Activated CD8-positive, alpha-beta memory T cell treated with anti-CD3 and anti-CD28 coated beads for 4 hours (primary cell): ENCODE results near the gene MASP1.
"Not testable (repeated sequence)": the region's sequence is repeated elsewhere in the genome, so short reads cannot be mapped to it uniquely, and the experiment has no call there.

ENCODE experiments used
- DNase-seq, 2 donors: peaks; one replicate each; pipeline ENCODE4 v3.0.0-alpha.2; 2020; ENCODE audit warnings: low read depth in 2 of 2

Gene MASP1

DNA sequence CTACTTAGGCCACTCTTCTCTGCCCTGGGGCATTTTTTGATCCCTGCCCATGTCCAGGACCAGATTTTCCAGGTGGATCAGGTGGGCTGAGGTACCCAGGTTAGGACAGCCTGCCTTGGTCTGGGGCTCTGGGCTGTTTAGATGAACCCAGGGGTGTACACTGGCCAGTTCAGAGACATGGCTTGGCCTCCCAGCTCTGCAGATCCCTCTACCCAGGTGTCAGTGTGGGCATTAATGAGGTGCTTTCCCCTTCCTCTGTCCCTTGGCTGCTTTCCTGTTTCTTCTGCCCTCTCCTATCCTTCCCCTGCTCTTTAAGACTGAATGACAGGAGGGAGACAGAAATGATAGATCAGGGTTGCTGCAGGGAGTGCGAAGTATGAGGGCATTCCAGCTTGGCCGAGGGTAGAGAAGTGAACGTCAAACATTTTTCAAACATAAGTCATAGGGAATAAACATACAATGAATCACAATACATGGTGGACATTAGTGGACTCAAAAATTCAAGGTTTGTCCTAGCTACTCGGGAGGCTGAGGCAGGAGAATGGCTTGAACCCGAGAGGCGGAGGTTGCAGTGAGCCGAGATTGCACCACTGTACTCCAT lies 63.8 kb downstream of the MASP1 start:
- no peak for DNase-seq

DNA sequence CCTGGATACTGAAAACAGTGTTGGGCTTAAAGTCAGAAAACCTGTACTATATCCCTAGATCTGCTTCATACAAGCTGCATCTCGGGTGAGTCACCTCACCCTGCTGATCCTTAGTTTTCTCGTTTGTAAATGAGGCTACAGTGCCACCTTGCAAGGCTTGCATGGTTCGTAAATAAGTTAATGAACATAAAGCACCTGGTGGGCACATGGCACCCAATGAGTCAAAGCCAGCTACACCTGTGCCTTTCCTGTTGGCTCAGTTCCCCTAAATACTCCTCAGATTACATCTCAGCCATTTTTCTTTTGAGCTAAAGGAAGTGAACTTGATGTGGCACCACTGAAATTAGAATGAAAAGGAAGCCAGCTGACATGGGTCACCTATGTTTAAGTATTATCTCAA lies 67.7 kb downstream of the MASP1 start:
- DNase-seq: no peak

DNA sequence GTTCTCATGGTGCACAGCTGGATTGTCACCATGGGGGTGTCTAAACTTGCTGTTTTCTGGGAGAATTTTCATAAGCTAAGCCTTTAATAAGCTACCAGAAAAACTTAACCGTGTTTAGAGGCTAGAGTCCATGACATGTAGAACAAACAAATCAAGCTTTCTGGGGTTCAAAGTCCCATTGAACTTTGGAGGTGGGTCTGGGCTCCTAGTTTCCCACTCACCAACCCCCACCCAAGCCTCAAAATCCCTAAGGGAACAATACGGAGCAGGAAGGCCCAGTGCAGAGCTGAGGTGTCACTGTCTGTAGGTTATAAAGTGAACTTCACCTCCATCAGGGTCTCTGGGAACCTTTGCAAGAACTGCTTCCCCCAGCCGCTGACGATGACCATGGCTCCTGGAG lies 68.7 kb downstream of the MASP1 start:
- DNase-seq: no peak

DNA sequence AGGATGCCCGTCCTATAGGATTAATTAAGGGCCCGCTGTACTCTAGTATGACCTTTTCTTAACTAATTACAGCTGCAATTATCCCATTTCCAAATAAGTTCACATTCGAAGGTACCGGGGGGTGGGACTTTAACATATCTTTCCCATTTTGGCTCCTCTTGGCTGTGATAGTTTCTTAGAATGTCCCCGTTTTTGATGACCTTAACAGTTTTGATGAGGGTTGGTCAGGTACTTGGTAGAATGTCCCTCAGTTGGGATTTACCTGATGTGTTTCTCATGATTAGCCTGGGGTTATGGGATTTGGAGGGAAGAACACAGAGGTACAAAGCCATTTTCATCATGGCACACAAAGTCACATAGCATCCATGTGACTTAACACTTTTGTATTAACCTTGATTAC lies 76.1 kb downstream of the MASP1 start:
- no peak for DNase-seq

DNA sequence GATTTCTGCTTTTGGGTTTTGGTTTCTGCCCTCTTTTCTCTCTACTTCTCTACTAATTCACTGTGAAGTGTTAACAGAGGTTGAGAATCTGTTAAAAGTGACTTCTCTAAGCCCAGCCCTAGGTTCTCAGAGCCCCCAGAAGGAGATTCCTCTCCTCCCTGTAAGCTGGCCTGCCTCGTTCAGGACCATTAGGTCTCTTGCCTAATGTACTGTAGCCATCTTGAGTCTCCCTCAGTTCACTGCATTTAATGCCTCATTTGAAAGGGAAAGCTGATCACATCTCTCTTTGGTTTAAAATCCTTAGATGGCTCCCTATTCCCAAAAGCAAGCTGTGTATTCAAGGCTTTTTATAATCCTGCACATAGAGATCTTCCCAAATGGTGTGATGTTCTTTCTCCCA lies 77.9 kb downstream of the MASP1 start:
- no peak for DNase-seq

DNA sequence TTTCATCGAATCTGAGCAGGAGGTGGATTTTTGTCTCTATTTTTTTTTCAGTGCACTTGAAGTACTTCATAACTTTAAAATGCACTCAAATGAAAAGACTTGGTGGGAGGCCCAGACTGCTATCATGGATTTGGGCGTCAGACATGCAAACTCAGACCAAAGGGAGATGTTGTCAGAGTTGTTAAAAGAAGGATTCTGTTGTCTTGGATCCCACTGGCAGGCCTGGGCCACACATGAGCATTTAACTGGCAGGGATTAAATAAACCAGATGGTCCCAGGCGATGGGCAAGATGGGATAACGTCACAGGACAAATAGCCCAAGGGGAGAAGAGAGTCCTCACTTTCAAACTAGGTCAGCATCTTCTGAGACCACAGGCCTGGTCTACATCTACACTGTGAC lies 78.8 kb downstream of the MASP1 start:
- no peak for DNase-seq

DNA sequence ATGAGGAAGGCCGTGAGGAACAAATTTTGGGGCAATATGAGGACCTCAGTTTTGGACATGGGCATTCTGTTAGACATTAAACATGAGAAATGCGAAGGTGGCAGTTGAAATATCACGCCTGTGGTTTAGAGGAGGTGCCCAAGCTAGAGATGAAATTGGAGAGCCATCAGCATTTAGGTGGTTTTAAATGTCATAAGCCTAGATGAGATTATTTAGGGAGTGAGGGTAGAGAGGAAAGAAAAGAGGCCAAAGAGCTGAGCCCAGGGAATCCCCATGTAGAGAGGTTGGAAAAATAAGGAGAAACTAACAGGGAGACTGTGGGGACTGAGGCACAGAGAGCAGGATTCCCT lies 79.4 kb downstream of the MASP1 start:
- DNase-seq: no peak

DNA sequence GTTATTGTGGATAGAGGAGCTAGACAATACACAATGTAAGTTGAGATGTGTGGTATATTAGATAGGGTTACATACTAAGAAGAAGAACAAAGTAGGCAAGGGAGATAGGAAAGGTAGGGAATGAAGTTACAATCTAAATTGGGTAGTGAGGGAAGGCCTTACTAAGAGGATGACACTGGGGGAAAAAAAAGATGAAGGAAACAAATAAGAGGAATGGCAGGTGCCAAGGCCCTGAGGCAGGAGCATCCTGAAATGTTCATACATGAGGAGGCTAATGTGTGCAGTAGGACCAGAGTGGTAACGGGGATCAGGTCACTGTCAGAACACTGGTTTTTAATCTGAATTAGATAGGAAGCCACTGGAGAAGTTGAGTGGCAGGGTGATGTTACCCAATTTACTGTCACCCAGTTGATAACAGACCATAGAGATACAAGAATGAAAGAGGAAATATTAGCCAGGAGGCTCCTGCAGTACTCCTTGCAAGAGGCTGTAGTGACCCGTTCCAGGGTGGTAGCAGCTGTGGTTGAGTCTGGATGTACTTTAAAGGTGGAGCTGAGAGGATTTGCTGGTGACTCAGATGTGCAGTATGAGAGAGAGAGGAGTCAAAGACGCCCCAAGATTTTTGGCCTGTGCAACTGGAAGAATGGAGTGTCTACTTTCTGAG lies 79.9 kb downstream of the MASP1 start:
- DNase-seq: no peak

DNA sequence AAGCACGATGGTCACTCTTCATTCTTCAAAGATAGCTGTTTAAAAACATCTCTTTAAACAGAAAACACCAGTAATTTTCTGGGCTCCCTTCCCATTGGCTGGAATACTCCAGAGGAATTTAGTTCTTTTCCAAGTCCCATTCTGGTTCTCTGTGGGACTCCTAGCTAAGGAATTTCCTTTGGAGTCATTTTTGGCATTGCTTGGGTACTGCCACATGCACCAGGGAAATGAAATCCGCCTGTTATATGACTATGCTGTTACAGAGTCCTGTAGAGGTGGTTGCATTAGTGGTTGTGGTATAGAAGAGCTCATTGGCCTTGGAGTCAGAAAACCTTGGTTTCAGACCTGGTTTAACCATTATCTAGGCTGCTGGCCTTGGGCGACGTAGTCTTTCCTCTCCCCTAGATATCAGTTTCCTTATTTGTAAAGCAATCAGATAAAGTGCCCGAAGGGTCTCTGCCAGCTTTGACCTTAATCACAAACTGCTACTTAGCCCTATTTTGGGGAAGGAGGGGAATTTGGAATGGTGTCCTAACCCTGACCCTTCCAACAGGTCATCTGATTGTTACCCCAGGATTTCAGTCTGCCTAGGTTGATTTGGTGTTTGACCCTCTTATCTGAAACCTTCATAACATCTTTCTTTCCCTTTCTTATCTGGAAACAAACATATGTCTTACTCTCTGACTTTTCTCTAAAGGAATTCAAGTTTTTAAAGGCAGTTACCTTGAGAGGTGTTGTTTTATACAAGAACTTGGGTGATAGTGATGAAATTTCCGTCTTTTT lies 80.8 kb downstream of the MASP1 start:
- no peak for DNase-seq

DNA sequence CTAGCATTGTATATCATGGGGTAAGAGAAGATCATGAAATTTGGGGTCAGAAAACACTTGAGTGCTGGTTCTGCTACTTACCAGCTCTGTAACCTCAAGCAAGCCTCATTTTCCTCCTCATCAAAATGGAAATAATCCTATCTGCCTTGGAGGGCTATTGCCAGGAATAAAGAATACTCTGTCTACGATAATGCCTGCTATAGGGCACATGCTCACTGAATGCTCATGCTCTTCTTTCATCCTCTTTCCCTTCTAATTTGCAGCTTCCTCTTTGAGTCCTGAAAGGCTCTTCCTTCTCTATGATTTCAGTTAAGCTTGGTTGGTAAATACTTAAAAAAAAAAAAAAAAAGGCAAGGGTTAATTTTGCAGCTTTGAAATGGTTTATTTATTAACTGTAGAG lies 81.4 kb downstream of the MASP1 start:
- no peak for DNase-seq

DNA sequence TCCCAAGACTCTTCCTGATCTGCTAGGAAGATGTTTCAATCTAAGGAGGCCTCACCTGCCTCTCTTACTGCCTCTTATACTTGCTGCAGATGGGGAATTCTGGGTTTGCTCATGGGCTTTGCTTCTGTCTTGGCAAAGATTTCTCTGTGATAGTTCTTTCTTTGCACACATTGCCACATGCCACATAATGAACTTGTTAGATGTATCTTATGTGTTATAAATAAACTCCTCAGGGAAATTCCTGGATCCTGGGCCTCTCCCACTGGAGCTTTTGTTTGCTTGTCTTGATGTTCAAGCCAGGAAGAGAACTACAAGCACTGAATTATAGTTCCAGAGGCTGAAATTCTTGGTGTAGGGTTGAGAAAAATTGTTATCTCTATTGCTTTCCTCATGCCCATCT lies 82.0 kb downstream of the MASP1 start:
- no peak for DNase-seq

DNA sequence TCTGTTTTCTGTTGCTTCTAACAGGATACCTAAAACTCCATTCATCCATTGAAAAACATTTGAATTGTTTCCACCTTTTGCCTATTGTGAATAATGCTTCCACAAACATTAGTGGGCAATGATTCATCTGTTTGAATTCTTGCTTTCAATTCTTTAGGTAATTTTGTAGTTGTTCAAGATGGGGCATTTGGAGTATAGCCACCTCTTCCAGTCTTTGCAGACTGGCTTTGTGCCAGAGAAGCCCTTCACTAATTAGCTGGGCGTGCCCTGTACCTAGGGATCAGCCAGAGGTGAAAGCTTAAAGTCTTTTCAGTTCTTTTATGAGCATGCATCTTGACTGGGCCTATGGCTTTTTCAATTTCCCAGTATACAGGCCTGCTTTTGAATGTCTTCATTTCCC lies 83.4 kb downstream of the MASP1 start:
- no peak for DNase-seq

DNA sequence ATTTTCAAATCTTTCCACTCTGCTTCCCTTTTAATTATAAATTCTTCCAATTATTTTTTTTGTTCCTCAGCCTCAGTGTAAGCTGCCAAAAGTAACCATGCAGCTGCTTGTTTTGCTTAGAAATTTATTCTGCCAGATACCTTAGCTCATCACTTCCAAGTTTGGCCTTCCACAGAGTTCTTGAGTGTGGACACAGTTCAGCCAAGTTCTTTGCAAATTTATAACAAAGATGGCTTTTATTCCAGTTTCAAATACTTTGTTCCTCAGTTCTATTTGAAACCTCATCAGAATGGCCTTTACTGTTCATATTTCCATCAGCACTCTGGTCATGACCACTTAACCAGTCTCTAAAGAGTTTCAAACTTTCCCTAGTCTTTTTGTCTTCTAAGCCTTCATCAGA lies 83.9 kb downstream of the MASP1 start:
- DNase-seq: no peak

DNA sequence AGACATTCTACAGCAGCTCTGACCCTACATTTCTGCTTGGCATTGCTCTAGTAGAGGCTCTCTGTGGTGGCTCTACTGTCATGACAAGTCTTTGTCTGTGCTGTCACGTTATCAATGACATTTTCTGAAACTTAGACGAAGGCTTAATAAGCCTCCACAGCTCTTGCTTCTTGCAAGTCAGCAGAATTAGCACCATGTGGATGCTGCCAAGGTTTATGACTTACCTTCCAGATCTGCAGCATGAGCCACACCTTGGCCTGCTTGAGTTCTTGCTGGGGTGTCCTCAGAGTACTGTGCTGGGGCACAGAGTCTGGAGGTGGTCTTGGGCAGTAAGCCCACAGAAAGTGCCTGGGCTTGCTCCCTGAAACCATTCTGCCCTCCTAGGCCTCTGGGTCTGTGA lies 84.5 kb downstream of the MASP1 start:
- DNase-seq: no peak

DNA sequence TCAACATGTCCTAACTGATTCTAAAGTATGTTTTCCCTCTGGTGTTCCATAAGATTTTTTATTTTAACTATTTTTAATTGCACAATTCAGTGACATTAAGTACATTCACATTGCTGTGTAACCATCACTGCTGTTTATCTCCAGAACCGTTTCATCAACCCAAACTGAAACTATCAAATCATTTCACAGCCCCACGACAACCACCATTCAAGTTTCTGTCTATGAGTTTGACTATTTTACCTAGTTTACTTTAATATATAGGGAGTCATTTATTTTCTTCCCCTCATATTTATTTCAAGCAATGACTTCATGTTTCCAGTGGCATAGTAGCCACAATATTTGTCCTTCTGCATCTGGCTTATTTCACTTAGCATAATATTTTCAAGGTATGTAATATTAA lies 85.9 kb downstream of the MASP1 start:
- no peak for DNase-seq

DNA sequence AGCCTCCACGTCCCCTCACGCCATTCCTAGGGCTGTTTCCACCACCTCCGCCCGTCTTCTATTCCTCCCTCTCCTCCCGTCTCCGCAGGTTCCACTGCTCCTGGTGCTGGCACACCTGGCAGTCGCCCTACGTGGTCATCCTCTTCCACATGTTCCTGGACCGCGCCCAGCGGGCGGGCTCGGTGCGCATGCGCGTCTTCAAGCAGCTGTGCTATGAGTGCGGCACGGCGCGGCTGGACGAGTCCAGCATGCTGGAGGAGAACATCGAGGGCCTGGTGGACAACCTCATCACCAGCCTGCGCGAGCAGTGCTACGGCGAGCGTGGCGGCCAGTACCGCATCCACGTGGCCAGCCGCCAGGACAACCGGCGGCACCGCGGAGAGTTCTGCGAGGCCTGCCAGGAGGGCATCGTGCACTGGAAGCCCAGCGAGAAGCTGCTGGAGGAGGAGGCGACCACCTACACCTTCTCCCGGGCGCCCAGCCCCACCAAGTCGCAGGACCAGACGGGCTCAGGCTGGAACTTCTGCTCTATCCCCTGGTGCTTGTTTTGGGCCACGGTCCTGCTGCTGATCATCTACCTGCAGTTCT lies 92.0 kb downstream of the MASP1 start:
- not testable (repeated sequence) for DNase-seq

DNA sequence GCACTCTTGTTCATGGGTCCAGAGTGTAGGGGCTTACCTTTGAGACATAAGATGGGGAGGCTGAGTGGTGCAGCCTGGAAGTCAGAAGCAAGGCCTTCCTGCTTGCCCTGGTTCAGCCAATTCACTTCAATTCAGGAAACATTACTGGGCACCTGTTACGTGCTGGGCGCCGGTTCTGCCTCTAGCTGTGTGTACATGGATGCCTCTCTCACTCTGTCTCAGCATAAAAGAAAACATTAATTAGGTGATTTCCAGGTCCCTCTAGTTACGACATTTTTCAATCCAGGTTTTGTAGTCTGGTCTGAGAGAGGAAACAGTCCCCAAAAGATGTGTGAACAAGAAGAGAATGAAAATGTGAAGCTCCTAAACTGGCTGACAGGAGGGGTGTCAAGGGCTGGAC lies 93.0 kb downstream of the MASP1 start:
- no peak for DNase-seq

DNA sequence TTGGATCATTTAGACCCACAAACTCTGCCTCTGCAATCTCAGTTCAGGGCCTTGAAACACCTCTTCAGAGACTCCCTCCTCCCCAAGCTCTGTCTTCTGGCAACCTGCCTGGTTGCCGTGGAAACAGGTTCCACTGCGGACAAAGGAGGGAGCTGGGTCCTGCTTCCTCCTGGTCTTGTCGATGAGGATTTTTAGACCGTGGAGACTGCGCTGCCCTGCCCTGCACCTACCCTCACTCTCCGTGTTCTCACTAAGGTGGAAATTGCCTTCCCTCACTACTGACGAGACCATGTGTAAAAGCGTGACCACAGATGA lies 94.2 kb downstream of the MASP1 start, which contains the start of gene RTP1:
TSS of gene RTP1 (plus strand) at position 152 of the 315 bp plus-strand sequence. CDS start at position 182, 30 bp downstream.
- DNase-seq: no peak

DNA sequence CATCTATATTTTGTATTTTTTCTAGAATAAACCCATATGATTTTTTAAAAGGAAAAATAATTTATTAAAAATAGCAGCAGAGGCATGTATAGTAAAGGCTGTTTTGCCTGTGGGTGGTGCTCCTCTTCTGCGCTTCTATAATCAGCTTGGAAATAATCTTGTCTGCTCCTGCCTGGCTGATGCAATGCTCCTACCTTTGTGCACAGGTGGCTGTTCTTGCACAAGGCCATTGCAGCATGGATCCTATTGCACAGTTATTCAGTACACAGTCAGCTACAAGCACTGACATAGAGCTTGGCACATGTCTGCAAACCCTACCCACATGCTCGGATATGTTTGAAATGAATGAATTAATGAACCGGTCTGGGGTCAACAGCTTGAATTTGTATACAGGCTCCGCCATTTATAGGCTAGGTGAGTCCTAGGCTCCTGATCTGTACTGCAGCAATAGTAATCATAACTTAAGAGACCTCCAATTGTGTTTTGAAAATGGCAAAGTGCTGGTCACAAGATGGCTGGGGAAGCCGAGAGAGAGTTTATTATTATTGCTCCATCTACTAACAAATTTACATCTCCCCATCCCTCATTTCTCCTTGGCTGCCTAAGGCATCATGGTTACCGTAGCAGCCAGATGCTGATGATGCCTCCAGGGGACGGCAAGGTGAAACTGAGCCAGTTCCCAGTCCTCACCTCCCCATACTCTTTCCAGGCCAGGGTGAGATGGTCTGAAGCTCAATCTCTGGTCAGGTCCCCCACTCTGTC lies 94.8 kb downstream of the MASP1 start:
- no peak for DNase-seq

DNA sequence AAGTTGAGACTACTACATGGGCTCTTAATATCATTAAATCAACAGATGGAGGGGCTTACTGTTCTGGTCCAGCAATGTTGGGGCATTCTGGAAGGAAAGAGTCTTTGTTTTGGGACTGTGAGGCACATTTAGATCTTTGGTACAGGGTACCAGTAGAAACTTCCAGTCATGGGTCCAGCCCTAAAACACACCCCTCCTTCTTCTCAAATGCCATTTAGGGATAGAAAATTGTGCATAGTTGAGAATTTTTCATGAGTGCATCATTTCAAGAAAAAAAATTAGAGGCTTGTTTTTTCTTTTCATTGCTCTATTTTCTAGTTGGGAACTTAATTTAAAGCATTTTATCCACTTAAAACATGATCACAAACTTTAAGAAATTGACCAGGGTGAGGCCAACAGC lies 98.4 kb downstream of the MASP1 start:
- DNase-seq: no peak

DNA sequence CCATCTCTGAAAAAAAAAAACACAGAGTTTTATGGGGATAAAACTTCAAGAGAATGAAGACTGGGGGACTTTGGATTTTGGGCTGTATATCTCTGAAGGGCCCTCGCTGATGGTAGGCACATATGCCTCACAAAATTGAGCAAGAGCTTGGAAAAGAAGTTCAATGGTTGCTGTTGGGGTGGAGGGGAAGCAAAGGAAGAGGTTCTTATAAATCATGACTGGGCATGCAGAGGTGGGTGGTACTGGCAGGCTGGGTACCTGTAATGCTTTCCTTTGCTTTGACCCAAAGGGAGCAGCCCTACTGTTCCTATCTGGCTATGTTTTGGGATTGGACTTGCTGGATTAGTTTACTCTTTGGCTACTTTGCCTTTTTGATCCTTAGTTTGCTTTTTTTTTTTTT lies 100.3 kb downstream of the MASP1 start:
- no peak for DNase-seq

DNA sequence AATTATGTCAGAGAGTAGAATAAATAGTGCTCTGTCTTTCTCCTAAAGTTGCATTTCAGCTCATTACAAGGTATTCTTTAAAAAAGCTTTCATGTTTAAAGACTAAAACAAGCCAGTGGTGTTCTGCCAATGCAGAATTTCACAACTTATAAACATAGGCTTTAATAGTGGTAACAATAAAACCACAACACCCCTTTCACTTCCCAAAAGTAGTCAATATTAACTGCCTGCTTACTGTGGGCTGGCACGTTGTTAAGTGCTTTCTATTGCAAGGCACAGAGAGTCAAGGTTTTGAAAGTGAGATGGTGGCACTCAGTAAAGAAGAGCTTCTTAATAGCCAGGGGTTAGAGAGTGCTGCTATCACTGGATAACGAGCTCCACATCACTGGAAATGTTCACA lies 102.6 kb downstream of the MASP1 start:
- DNase-seq: no peak
